ENCODE data around the gene ARMC7. TPM values are rescaled to one million over a fixed set of nuclear protein-coding genes. Genes with fewer than 3 reads are reported as not detected.

ARMC7 gene
- total RNA-seq, 1 experiment from 2014 or later = 22.8 TPM

GRCh38 chr17:75064460-75064859, 45.3 kb upstream of the ARMC7 start:
- H2BK5ac ChIP-seq (ENCODE audit: insufficient read length, low read length) = no peak overlapping the region
- no peaks in the 10 kb centered on the region for H3K4me1 ChIP-seq (ENCODE audit: insufficient read depth, low read length)
- no peak overlapping the region for H3K9ac ChIP-seq (ENCODE audit: extremely low read depth, insufficient read length, low read length)
- no CpG with 5 or more reads among the region's 8 CpGs for WGBS (ENCODE audit: extremely low coverage, insufficient read length, low lambda C conversion rate)
- H2BK12ac ChIP-seq (ENCODE audit: insufficient read length, low read depth, low read length) = no peak overlapping the region
- no peaks in the 10 kb centered on the region for H3K9me3 ChIP-seq (ENCODE audit: control insufficient read depth, low read depth, low read length)
- no peaks in the 10 kb centered on the region; the same call in 1 of the 2 replicates for H3K79me2 ChIP-seq (ENCODE audit: insufficient read depth, low read length)
- H4K91ac ChIP-seq (ENCODE audit: insufficient read length, low read depth, low read length) = no peak overlapping the region
- no peak overlapping the region for H3K18ac ChIP-seq (ENCODE audit: insufficient read length, low read depth, low read length)
- no peak overlapping the region for H3K23ac ChIP-seq (ENCODE audit: insufficient read length, low read depth, low read length)
- no peak overlapping the region for H4K8ac ChIP-seq (replicated peaks; ENCODE audit: insufficient read length, low read depth, low read length)
- H2BK120ac ChIP-seq (ENCODE audit: low read depth, low read length, poor library complexity, severe bottlenecking) = no peak overlapping the region
- no peak overlapping the region for H4K5ac ChIP-seq (ENCODE audit: insufficient read length, low read depth, low read length)
- TF ChIP-seq CTCF (conservative IDR thresholded peaks at IDR 0.05) = no peak
- H2AFZ ChIP-seq (ENCODE audit: low read length) = no peak overlapping the region
- Mint-ChIP-seq H3K27me3 (ENCODE audit: low read depth) (no peaks in the 10 kb centered on the region; the same call in none of the 2 replicates), H3K4me1 (peaks cover 0 to 7% of the 10 kb centered on the region in 2 experiments; a peak in 2 of 4 replicates), H3K27ac (peak overlapping the region in 1 of 3 experiments; percentile 30; a peak in 2 of 7 replicates), H3K4me3 (no peak overlapping the region), H3K36me3 (ENCODE audit: insufficient read depth in 1 of 3, low read depth in 3 of 3) (peaks cover 34 to 60% (median 56%) of the 10 kb centered on the region in 3 experiments), H3K9me3 (no peaks in the 10 kb centered on the region)
- no peak overlapping the region for H2AK5ac ChIP-seq (ENCODE audit: insufficient read length, low read length)
- H3K56ac ChIP-seq (ENCODE audit: insufficient read length, low read depth, low read length) = no peak overlapping the region
- H3T11ph ChIP-seq (ENCODE audit: low read length) = no peak overlapping the region
- no peak for DNase-seq
- no peak overlapping the region for H2BK15ac ChIP-seq (ENCODE audit: low read depth, low read length)
- no peak overlapping the region for H3K4ac ChIP-seq (ENCODE audit: low read depth, low read length)
- no peak overlapping the region for H3K27ac ChIP-seq (ENCODE audit: insufficient read length, low read depth, low read length)
- H4K20me1 ChIP-seq (ENCODE audit: control insufficient read depth, insufficient read depth, insufficient read length) = peaks cover 3% of the 10 kb centered on the region
- no peaks in the 10 kb centered on the region for H3K23me2 ChIP-seq (ENCODE audit: insufficient read length, low read depth, low read length, poor library complexity, severe bottlenecking)
- no peak overlapping the region for H3K14ac ChIP-seq (ENCODE audit: insufficient read depth, low read length)
- H3K4me2 ChIP-seq (ENCODE audit: insufficient read depth, insufficient read length, low read length) = no peak overlapping the region
- no peaks in the 10 kb centered on the region for H3K79me1 ChIP-seq (ENCODE audit: insufficient read depth, low read depth, low read length, poor library complexity, severe bottlenecking)
- H2BK20ac ChIP-seq (ENCODE audit: low read depth, low read length, poor library complexity, severe bottlenecking) = no peak overlapping the region
- no peaks in the 10 kb centered on the region for H3K27me3 ChIP-seq (ENCODE audit: insufficient read depth, low read length)
